ENCODE results near the gene TMCO2. TPM values are rescaled to one million over a fixed set of nuclear protein-coding genes. Genes with fewer than 3 reads are reported as not detected.

TMCO2 gene
- total RNA-seq, 1 donor from 2014 or later, result not detected

DNA sequence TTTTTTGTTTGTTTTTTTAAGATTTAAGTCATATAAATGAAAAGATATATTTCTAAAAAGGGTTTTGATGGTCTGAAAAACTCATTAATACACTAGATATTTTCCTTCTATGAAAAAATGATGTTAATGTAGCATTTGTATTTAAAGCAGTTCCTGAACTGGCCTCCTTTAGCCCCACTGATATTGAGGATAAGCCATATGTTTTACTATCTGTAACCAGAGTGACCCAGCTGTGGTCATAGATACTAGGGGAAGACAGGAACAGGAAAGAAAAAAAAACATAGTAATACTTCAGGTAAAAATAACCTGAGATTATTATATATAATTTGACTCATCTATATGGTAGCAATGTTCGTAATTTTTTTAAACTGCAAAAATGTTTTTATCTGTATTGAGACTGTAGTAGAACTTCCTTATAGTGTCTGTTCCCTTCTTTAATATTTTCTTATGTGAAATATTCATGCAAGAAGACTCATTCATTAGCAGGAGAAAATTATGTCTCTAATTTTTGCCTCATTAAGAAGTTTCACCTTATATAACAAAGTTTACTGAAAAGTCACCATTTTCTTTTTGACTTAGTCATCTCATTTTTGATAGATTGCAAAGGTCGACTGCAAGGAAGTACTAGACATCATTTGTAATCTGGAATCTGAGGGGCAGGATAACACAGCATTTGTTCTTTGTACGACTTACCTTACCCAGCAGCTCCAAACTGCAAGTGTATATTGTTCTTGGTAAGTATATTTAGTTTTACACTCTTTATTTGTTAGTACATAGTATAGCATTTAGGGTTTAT is 25.6 kb upstream of the TMCO2 start:
- DNase-seq (ENCODE audit: low spot score, unreplicated experiment), result no peak
- Mint-ChIP-seq H3K9me3 (ENCODE audit: low read depth) (no peaks in the 10 kb centered on the region), H3K36me3 (ENCODE audit: insufficient read depth) (peaks cover 4% of the 10 kb centered on the region), H3K27ac (no peak overlapping the region), H3K4me1 (ENCODE audit: low read depth) (peaks cover 8% of the 10 kb centered on the region), H3K27me3 (no peaks in the 10 kb centered on the region), H3K4me3 (ENCODE audit: low read depth) (no peak overlapping the region)
- TF ChIP-seq CTCF (IDR thresholded peaks at IDR 0.05; ENCODE audit: unreplicated experiment), result no peak

- Mint-ChIP-seq H3K27ac (no peak overlapping the region), H3K4me3 (ENCODE audit: low read depth) (no peak overlapping the region), H3K4me1 (ENCODE audit: low read depth) (peaks cover 6% of the 10 kb centered on the region), H3K27me3 (no peaks in the 10 kb centered on the region), H3K9me3 (ENCODE audit: low read depth) (no peaks in the 10 kb centered on the region), H3K36me3 (ENCODE audit: insufficient read depth) (peaks cover 4% of the 10 kb centered on the region)
- no peak for TF ChIP-seq CTCF (IDR thresholded peaks at IDR 0.05; ENCODE audit: unreplicated experiment)
- no peak for DNase-seq (ENCODE audit: low spot score, unreplicated experiment)
Measured at GRCh38 chr1:40224040-40224439, 23.7 kb upstream of the TMCO2 start.

DNA sequence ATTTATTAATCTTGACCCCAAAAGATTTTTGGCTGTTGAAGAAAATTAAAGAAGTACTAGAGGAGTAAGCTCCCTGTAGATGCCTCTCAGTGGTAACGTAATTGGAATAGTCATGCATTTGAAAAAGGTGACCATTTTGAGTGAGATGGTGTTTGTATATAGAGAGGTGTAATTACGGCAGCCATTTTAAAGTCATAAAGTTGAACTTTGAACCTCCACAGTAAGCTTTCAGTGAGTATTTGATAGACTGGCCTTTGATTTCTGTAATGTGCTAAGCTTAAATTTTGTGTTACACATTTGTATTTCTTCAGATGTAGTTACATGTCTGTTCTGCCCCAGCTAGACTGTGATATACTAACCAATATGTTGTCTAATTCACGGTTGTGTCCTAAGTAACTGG is 21.5 kb upstream of the TMCO2 start:
- Mint-ChIP-seq H3K9me3 (ENCODE audit: low read depth) (no peaks in the 10 kb centered on the region), H3K4me3 (ENCODE audit: low read depth) (no peak overlapping the region), H3K4me1 (ENCODE audit: low read depth) (peaks cover 2% of the 10 kb centered on the region), H3K36me3 (ENCODE audit: insufficient read depth) (peaks cover 7% of the 10 kb centered on the region), H3K27me3 (no peaks in the 10 kb centered on the region), H3K27ac (peak overlapping the region; percentile 72)
- DNase-seq (ENCODE audit: low spot score, unreplicated experiment), result no peak
- no peak for TF ChIP-seq CTCF (IDR thresholded peaks at IDR 0.05; ENCODE audit: unreplicated experiment)

- no peak for TF ChIP-seq CTCF (IDR thresholded peaks at IDR 0.05; ENCODE audit: unreplicated experiment)
- Mint-ChIP-seq H3K9me3 (ENCODE audit: low read depth) (no peaks in the 10 kb centered on the region), H3K4me3 (ENCODE audit: low read depth) (no peak overlapping the region), H3K27ac (peak overlapping the region; percentile 52), H3K4me1 (ENCODE audit: low read depth) (peaks cover 4% of the 10 kb centered on the region), H3K36me3 (ENCODE audit: insufficient read depth) (peaks cover 30% of the 10 kb centered on the region), H3K27me3 (no peaks in the 10 kb centered on the region)
- no peak for DNase-seq (ENCODE audit: low spot score, unreplicated experiment)
Measured at GRCh38 chr1:40232444-40232843, 15.3 kb upstream of the TMCO2 start.

DNA sequence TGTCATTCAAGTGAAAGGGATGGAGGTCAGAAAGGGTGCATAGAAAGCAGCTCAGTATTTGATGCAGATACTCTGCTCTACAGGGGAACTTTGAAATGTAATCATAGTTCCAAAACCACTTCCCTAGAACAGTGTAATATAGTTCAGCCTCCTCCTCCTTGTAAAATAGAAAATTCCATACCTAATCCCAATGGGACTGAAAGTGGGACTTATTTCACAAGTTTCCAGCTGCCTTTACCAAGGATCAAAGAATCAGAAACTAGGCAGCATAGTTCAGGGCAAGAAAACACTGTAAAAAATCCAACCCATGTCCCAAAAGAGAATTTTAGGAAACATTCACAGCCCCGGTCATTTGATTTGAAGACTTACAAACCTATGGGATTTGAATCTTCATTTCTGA is 8.1 kb upstream of the TMCO2 start:
- Mint-ChIP-seq H3K36me3 (ENCODE audit: insufficient read depth) (peaks cover 19% of the 10 kb centered on the region), H3K4me1 (ENCODE audit: low read depth) (no peaks in the 10 kb centered on the region), H3K9me3 (ENCODE audit: low read depth) (no peaks in the 10 kb centered on the region), H3K27me3 (no peaks in the 10 kb centered on the region), H3K4me3 (ENCODE audit: low read depth) (no peak overlapping the region), H3K27ac (no peak overlapping the region)
- TF ChIP-seq CTCF (IDR thresholded peaks at IDR 0.05; ENCODE audit: unreplicated experiment), result no peak
- DNase-seq (ENCODE audit: low spot score, unreplicated experiment), result no peak

Measured in progenitor cell of endocrine pancreas (in vitro differentiated cells).